SHP77 (cell line): Measurements from ENCODE around the gene FAM107A.
"Not testable (repeated sequence)": the region's sequence is repeated elsewhere in the genome, so short reads cannot be mapped to it uniquely, and the experiment has no call there.

ENCODE experiments used
- DNase-seq, 2 experiments: peaks; one replicate each; lab custom pipeline; 2025; lab: John Stamatoyannopoulos, UW

The FAM107A gene

DNA sequence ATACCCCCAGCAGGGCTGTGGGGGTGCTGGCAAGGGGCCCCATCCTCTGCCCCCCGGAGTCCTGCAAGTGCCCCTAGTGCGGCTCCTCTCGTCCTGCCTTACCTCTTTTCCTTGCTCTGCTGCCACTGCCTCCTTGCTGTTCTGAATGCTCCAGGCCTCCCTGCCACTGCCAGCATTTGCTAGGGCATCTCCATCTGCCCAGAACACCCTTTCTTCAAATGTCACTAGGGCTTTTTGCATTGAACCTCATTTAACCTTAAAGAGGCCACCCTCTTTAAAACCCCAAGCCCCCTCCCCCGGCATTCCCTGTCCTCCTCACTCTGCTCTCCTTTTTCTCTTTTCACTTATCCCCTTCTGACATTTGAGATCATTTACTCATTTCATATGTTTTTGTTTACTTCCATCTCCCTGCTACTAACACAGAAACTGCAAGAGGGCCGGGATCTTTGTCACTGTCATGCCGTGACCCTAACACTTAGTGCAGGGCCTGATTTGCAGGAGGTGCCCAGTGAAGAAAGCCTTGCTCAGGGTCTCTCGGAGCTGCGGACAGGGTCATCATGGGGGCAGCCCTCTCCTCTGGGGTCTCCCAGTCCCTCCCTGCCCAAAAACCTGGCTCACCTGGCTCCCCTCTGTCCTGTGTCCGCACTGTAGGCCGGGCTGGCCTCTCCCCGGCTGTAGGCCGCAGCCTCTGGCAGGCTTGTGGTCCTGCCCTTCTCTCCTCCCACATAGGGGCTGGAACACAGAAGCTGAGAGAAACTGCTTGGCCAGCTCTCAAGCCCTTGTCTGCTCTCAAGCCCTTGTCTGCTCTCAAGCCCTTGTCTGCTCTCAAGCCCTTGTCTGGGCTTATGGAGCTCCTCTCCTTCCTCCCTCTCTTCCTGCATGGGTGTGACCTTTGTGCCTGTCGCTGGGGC is 40.4 kb downstream of the FAM107A start, which contains the start of gene ACOX2:
Gene ACOX2, minus strand, starts transcription at position 690 of the 911 bp plus-strand sequence. CDS start 2,084 bp downstream, outside the sequence.
- no peak for DNase-seq

DNA sequence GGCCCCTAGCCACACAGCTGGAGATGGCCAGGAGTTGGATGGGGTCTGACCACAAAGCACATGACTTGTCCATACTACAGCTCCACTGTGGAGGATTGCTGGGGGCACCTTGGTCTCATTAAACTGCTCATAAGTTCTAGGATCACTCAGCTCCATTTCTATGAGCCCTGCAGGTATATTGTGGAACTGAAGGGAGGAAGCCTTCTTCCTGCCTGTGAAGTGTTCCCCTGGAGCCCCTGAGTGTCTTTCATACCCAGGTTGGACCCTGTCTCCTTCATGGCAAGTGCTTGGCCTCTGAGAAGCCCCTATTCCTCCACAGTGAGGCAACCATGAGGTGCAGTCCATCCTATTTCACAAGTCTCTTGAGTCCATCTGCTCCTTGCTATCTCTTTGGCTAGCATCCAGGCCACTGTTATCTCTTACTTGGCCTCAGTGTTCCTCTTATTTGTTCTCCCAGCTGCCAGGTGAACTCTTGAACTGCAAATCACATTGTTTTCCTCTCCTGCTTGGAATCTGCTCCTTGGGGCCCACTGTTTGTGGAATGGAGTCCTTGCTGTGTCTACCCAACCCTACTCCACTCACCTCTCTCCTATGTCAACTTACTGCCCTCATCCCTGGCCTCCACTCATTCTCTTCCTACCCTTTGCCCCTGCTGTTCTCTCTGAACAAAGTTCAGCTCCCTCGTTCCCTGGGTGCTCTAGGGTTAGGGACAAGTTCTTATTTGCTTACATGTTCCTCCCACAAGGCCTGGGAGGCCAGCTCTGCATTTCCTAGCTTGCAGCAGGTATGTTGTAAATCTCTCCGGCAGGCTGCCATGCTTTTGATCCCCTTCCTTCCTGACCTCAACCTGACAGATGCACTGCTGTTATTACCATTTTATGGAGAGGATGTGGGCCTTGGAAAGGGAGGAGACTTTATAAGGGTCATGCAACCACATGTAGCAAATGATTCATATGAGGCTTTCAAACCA is 41.4 kb downstream of the FAM107A start:
- no peak for DNase-seq

DNA sequence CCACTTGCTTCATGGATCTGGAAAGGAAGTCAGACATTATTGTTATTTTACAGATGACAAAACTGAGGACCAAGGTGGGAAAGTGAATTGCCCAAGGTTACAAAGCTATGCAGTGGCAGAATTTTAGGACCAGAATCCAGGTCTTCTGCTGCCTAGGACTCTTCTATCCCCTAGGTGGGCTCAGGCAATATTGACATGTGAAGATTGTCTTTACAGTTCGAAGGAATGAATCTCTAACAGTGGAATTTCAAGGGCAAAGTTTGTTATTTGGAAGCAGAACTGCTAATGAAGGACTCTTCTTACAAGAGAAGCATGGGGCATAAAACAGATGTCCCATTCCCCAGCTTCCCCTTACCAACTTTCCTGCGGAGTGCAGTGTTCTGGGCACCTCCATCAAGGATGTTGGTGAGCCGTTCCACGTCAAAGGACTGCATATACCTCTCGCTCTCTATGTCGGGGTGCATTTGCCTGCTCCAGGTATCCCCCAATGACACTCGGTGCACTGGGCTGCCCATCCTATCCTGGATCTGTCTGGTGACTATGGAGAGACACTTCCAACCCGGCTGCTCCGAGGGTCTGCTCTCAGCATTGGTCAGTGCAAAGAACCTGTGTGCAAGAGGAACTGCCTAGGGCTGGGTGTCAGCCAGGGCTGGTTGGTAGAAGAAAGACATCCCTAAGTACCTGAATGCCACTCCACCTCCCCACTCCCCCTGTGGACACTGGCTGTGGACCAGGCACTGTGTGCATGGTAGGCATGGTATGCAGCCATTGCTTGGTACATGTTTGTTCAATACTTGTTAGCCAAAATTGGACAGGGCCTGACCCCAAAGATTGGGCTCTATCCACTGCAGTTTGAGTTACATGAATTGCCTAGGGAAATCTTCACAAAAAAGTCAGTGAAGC is 42.3 kb downstream of the FAM107A start:
- no peak for DNase-seq

DNA sequence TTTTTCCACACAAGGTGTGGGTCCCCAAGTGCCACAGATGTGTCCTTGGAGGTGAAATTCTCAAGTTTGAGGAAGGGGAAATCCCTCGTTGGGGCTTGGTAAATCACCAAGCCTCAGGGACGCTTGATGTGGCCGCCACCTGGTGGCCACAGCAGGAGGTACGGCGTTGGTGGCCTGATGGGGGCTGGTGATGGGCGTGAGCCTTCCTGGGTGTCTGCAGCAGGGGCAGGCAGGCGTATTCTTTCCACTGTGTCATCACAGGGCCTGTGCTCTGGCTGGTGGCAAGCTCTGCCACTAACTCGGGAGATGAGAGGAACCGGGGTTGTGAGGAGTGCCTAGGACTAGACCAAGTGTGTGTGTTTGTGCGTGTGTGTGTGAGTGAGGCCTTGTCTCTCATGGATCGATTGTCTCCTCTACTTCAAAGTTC is 44.4 kb downstream of the FAM107A start:
- DNase-seq: peak; percentile 33 to 55

DNA sequence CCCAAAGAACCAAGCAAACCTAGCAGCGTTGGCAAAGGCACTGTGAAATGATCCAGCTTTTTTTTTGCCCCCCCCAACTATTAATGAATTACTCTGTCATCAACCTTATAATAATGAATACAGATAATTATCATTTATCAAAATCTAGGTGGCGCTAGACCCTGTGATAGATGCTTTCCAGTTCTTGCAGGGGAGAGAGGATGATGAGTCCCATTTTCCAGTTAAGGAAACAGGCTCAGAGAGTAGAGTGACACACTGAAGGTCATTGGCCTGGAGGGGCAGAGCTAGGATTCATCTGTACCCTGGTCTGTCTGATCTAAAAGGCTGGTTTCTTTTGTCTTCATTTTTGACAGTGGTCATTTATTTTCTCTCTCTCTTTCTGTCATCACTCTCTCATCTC is 45.2 kb downstream of the FAM107A start:
- DNase-seq: no peak

DNA sequence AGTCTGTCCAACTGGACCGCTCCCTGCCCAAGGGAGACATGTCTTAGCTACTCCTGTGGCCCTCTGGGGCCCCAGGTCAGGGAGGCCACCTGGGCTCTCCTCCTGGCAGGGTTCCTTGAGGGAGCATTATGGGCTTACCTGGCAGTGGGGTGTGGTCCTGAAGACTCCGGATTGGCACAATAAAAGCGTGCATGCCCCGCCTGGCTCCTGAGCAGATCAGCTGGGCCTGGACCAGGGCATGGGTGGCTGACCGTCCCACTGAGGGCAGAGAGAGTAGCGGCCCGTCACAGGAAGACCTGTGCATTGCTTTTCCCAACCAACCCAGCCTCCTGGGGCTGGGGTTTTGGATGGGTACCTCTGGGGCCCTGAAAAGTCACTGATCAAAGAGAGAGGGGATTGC is 45.6 kb downstream of the FAM107A start:
- DNase-seq: no peak

DNA sequence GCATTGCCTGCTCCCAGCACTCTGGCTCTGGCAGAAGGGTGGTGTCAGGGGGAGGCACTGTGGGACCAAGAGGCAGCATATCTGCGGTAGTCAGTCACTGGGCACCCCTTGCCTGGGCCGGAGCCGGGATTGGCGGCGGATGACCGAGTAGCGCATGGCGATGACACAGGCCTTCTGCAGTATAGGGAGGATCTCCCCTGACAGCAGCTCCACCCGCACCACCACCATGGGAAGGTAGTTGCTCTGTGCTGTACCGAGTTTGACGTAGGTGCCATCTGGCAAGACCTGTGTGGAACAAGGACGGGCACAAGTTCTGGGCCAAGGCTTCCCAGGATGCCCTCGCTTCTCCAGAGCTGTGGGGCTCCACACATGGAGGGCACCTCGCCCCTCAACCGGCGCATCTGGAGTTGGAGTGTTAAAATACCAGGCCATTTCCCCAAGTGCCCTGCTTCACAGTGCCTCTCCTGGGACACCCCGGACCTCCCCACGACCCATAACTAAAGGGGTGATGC is 46.8 kb downstream of the FAM107A start:
- DNase-seq: no peak

DNA sequence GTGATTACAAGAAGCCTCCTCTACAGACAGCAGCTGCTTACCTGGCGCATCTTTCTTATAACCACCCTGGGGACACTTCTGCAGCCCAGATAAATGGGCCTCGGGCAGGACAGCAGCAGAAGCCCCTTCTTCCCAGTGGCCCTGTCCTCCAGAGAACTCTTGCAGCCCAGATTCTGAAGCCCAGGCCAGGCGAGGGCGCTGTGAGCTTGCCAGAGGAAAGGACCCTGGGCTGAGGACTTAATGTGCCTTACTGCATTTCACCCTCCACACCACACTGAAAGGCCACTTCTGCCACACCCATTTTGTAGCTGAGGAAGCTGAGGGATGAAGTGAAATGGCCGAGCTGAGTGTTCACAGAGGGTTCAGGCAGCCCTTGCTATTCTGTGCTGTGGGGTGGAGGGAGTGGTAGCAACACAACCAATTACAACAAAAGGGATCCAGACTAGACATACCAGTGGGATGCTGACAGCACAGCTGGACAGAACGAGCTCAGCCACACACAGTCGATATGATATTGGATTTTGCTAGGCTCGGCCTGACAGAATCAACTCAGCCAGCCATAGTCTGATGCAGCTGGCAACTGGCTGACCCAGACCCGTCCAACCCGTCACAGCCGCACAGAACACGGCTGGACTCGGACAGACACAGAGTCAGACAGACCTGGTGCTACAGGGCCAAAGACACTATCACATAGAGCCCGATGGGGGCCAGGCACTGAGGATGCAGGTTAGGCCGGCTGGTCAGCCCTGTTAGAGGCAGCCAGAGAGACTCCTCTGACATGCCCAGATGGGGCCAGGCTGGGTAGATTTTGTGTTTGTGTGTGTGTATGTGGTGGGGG is 47.5 kb downstream of the FAM107A start:
- DNase-seq: peak; percentile 36 to 58

DNA sequence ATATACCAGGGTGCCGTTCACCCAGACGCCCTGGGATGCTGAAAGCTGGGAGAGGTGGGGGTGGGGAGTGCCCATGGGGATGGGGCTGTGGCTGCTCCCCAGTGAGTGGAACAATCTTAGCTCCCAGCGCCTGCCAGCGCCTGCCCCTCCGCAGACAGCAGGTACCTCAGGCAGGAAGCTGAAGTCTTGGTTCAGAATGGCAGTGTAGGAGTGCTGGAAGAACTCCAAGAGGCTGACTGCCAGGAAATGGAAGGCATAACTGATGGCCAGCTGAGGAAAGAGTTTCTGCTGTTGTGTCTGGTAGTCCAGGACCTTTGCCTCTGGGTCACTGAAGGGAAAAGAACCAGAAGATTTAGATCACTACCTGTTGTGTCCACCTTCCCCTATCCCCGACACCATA is 48.6 kb downstream of the FAM107A start:
- no peak for DNase-seq

DNA sequence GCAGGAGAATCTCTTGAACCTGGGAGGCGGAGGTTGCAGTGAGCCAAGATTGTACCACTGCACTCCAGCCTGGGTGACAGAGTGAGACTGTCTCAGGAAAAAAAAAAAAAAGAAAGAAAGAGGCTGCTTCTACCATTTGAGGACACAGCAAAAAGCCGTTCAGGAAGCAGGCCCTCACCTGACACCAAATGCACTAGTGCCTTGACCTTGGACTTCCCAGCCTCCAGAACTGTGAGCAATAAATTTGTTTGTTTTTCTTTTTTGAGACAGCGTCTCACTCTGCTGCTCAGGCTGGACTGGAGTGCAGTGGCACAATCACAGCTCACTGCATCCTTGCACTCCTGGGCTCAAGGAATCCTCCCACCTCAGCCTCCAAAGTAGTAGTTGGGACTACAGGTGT is 49.8 kb downstream of the FAM107A start:
- DNase-seq: not testable (repeated sequence)

DNA sequence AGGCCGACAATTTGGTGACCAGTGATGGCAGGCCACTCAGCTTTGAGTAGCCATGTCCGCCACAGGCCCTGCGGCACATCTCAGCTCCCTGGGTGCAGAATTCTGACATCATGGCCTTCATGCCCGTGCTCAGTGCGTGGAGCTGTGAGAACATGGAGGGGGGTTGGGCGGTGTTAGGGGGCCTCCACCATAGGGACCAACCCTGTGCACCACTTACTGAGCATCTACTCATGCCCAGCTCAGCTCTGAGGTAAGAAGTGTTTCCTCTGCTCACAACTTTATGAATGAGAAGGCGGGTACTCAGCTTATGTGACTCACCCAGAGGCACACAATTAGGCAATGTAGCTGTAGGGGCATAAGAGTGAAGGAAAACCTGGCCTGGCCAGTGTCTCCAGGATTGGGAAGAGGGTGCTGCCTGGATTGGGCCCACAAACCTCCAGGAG is 50.7 kb downstream of the FAM107A start:
- DNase-seq: peak; percentile 5 to 21

DNA sequence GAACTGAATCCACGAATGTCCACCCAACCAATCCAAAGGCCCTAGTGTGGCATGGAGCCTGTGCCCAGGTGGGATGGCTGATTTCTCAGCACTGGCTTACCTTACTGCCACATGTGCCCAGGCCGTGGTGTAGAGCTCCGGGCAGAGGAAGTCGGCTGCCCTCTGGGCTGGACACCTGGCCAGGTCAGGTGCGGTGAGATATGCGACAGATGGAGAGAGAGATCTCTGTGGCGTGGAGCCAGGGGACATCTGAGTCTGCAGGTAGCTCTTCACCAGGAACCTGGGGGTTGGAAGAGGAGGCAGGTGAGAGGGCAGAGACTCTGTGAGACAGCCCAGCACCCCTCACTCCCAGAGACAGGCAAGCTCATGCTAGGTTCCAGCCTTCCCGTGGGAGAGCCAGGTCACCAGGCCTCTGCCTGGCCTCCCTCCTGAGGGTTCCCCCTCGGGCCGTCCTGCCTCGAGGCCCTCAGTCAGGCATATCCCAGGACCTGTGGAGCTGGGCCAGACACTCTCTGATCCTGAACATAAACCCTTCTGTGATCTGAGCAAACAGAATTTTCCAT is 52.8 kb downstream of the FAM107A start:
- no peak for DNase-seq

DNA sequence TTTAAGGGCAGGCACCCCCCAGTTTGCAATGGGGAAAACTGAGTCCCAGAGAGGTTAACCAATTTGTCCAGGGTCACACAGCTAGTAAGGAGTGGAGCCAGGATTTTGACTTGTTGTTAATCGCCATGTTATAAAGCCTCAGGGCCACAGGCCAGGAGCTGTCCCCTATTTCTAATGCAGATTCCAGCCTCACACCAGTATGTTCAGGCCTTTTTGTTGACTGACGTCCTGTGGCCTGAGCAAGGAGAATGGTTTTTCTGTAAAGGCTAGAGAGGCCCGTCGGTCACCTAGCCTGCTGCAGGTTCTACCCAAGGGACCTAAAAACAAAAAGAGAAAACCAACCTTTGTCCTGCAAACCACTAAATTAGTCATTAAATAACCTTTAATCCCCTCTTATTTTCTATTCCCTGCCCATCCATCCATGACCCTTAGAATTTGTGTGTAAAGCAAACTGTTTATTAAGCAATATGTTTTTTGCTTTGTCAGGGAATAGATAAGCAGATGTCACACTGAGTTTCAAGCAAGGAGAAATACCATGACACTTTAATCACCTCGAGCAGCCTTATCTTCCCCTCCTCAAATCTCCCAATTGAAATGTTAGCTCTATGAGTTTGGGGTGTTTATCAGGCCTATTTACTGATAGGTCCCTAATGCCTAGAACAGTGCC is 54.3 kb downstream of the FAM107A start:
- no peak for DNase-seq

DNA sequence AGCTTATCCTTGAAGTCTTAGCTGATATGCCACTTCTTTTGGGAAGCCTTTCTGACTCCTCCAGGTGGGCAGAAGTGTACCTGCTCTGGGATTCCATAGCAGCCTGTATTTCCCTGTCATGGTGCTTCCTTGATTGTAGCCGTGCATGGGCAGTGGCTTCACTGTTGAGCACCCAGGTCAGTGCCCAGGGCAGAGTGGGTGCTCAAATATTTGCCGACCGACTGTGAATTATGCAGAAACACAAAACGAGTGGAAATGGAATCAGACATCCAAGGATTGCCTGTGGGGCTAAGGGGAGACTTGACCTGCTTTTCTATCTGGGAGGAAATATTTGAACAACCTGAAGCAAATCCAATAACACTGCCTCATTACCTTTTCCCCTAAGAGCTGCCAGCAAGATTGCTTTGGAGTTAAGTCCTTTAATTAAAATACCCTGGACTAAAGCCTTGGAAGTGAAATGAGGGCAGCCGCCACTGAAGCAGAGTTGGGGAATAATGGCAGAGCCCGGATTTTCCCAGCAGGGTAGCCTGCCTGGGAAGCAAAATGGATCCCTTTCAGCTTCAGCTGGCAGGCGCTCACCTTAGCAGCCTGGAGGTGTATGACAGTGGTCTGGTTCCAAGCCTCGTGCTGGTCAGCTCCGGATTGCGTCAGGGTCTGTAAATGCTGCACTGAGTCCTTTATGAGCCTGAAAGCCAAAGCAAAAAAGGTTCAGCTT is 55.1 kb downstream of the FAM107A start:
- DNase-seq: no peak

DNA sequence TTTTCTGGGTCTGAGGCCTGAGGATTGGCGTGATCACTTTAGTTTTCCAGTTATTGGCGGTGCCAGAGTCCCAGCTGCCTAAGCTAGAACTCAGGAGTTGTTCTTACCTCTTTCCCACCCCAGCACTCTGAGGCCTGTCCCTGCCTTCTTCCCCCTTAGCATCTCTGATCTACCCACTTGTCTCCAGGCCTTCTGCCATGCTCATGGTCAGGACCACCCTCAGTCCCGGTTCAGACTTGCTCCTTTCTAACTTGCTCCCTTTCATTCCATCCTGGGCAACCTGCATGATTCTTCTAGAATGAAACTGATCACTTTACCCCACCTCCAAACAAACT is 55.9 kb downstream of the FAM107A start:
- no peak for DNase-seq

DNA sequence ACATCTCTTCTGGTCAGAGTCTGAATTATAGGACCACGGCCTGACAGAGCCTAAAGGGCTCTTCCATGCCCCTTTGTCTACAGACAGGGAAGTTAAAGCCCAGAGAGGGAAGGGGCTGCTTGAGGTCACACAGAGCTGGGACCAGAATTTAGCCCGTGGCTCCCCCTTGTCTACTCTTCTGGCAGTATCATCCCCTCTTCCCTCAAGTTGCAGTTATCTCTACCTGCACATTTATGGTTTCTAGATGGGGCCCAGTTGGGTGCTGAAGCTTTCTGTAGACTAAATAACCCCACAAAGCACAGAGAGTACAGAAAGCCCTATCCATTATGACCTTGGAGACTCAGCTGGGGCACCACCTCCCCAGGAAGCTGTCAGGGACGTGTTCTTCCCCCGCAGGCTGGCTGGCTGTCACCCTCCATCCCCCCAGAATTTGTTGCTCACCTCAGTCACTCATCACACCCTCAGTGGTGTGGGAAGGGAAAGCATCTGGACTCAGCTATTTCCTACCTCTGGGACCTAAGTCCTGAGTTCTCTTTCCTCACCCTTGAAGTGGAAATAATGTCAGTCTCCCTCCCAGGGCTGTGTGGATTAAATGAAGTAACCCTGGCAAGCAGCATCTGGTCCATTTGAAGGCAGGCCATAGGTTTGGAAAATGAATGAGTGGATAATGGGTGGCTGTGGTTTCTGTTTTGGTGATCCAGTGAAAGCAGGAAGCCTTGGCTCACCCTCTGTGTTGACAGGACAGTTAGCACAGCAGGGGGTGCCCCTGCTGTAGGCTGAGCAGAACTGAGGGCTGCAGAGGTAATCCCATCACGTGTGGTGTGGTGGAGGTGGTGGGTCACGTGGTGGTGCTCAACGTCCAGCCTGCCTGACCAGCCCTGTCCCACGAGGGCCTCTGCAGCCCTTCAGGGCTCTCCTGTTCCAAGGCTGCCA is 56.5 kb downstream of the FAM107A start:
- no peak for DNase-seq

DNA sequence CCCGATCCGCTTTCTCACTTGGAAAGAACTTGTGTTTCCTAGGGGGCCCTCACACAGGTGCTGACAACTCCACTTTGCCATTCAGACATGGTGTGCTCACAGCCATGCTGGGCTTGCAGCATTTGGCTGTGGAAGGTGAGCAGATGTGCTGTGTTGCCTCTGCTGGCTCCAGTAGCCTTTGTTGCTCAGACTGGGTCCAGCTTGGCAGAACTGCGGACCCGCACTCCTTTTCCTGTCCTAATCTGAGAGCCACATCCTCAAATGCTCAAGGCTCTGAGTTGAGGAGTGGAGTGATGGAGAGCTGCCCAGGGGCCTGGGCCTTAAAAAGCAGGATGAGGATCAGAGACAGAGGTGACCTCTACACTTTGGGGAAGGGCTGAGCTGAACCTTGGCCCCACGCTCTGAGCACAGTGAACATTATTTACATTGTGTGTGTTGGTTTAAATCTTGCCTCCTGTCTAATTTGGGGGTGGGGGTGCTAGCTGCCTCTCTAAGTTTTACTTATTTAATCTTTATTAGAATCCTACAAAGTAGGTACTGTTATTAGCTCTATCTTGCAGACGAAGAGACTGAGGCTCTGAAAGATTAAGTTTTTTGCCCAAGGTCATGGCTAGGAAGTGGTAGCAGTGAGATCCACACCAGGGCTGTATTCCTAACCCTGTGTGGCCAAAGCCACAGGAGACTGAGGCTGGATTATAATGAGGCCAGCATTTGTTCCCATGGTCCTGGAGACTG is 57.4 kb downstream of the FAM107A start:
- no peak for DNase-seq
